ENCODE measurements around the gene RNH1.
"Not testable (repeated sequence)": the region's sequence is repeated elsewhere in the genome, so short reads cannot be mapped to it uniquely, and the experiment has no call there.

The RNH1 gene

GRCh38 chr11:476416-476815 is 30.6 kb downstream of the RNH1 start:
- no peak for DNase-seq (ENCODE audit: low spot score)

GRCh38 chr11:475941-476340 is 31.1 kb downstream of the RNH1 start:
- no peak for DNase-seq (ENCODE audit: low spot score)

- no peak for DNase-seq (ENCODE audit: low spot score)
Measured at GRCh38 chr11:474914-475506, 32.0 kb downstream of the RNH1 start.

- DNase-seq (ENCODE audit: low spot score) = no peak
Measured at GRCh38 chr11:473962-474785, 32.9 kb downstream of the RNH1 start.

GRCh38 chr11:473415-473814 is 33.6 kb downstream of the RNH1 start:
- DNase-seq (ENCODE audit: low spot score) = no peak

- DNase-seq (ENCODE audit: low spot score) = no peak
Measured at GRCh38 chr11:472816-473215, 34.2 kb downstream of the RNH1 start.

GRCh38 chr11:472272-472671 is 34.8 kb downstream of the RNH1 start:
- DNase-seq (ENCODE audit: low spot score) = no peak

GRCh38 chr11:471468-472145 is 35.4 kb downstream of the RNH1 start:
- no peak for DNase-seq (ENCODE audit: low spot score)

GRCh38 chr11:469684-470560 is 37.1 kb downstream of the RNH1 start:
- DNase-seq (ENCODE audit: low spot score) = no peak

GRCh38 chr11:469026-469683 is 37.9 kb downstream of the RNH1 start:
- DNase-seq (ENCODE audit: low spot score) = not testable (repeated sequence)

GRCh38 chr11:468493-468892 is 38.5 kb downstream of the RNH1 start:
- DNase-seq (ENCODE audit: low spot score) = no peak

GRCh38 chr11:468036-468435 is 39.0 kb downstream of the RNH1 start:
- DNase-seq (ENCODE audit: low spot score) = no peak

- DNase-seq (ENCODE audit: low spot score) = no peak
Measured at GRCh38 chr11:465896-466530, 41.0 kb downstream of the RNH1 start.

- DNase-seq (ENCODE audit: low spot score) = no peak
Measured at GRCh38 chr11:464316-464715, 42.7 kb downstream of the RNH1 start.

GRCh38 chr11:462107-462890 is 44.7 kb downstream of the RNH1 start:
- DNase-seq (ENCODE audit: low spot score) = no peak

- no peak for DNase-seq (ENCODE audit: low spot score)
Measured at GRCh38 chr11:461626-462025, 45.4 kb downstream of the RNH1 start.

GRCh38 chr11:460331-461199 is 46.5 kb downstream of the RNH1 start:
- DNase-seq (ENCODE audit: low spot score) = no peak

GRCh38 chr11:459511-460220 is 47.4 kb downstream of the RNH1 start:
- no peak for DNase-seq (ENCODE audit: low spot score)
